Iris pigment epithelial cell (primary cell): ENCODE measurements around the gene BMP8B.
"Not testable (repeated sequence)": the region's sequence is repeated elsewhere in the genome, so short reads cannot be mapped to it uniquely, and the experiment has no call there.

Source experiments
- DNase-seq: peaks from one replicate; pipeline ENCODE4 v3.0.0-alpha.2; 2011; ENCODE audit warnings: low read depth

Gene BMP8B

DNA sequence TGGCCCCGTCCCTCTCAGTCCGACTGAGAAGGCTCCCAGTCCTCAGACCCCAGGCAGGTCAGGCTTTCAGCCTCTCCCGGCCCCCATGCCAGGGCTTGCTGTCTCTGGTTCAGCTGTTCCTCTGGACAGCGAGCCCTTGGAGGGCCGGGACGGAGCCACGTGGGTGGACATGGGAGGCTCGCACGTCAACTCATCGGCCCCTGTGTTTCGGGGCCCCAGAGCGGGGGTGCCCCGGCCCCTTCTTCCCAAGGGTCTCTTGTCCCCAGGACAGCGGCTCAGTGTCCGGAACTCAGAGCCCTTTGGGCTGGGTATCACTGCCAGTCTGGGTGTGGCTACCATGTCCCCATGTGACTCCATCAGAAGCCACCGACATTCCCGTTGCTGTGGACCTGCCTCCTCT is 10.8 kb downstream of the BMP8B start:
- DNase-seq: not testable (repeated sequence)

DNA sequence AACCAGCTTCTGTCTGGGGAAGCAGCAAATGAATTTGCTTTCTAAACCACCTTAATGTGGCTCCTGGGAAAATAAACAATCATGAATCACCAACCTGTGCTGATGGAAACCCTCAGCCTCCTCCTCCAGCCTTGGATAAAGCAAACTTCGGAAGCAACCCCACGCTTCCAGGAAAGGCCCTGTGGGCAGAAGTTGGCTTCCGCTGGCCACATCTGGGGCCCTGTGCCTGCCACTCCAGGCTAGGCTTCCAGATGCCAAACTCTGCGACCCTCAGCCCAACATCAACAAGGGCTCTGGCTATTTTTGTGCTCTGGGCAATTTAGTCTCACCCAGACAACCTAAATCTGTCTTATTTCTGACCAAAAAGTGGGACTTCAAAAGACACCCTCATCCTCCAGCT is 11.4 kb downstream of the BMP8B start:
- no peak for DNase-seq

DNA sequence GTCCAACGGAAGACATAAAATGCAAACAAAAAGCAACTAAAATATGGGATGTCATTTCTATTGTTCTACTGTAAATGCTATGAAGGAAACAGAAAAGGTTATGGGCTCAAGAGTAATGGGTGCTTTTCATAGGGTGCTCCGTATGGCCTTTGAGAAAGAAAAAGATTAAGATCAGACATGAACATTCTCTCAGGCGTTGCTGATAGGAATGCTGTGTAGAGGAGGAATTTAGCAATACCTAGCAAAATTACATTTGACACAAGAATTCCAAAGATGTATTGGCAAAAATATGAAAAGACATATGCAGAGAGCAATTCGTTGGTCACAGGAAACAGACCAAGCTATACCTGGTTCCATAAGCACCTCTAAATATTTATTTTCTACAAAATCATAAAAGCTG is 11.8 kb downstream of the BMP8B start:
- no peak for DNase-seq

DNA sequence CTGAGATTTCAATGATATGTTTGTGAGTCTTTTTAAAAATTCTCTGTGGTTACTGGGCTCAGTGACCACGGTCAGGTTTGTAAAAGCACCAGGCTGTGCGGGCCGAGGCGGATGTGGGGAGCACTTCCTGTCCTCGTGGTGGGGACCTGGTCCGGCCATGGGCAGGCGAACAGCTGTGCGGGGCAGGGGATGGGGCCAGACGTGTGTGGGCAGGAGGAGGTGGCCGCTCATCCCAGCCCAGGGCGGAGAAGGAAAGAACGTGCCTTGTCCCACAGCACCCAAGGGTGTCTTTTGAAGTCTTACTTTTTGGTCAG is 12.3 kb downstream of the BMP8B start:
- DNase-seq: no peak

DNA sequence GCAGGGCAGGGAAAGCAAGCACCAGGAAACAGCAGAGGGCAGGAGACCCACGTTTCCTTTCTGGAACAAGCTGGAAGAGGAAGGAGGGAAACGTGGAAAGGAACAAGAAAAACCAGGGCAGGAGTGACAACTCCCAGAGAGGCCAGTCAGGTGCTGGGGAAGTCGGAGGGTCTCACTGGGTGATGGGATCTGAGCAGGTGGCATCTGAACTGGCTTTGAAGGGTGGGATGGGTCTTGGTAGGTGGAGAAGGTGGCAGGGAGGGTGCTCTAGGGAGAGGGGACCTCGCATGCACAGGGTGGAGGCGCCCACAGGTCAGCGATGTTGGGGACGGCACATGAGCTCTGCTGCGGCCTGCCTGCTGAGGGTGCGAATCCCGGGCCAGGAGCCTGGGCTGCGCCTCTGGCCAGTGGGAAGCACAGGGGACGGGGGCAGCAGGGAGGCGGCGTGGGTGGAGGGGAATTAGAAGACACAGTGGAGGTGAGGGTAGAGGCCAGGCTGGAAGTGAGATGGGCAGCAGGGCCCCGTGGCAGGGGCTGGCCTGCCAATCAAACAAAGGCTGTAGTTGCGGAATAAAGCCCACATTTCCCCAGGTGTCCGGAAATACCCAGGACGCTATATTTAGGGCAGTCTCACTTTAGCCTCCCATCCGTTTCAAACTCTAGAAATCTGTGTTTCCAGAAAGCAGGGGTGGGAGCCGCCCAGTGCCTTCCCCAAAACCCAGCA is 12.8 kb downstream of the BMP8B start:
- not testable (repeated sequence) for DNase-seq

DNA sequence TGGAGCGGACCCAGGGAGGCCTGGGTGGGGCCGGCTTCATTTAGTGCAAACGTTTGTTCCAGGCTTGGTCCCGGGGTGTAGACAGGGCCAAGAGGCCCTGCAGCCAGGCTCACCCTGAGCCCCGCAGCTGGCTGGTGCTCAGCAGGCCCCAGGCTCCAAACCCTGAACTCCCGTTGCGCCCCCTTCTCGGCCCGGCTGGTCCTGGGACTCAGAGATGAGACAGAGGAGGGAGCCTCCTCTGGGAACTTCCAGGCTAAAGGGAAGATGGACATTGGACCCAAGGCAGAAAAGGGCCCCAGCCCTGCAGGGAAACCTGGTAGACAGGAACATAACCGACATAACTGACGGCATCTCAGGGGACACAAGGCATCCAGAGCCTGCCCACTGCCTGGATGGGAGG is 13.5 kb downstream of the BMP8B start:
- DNase-seq: not testable (repeated sequence)

DNA sequence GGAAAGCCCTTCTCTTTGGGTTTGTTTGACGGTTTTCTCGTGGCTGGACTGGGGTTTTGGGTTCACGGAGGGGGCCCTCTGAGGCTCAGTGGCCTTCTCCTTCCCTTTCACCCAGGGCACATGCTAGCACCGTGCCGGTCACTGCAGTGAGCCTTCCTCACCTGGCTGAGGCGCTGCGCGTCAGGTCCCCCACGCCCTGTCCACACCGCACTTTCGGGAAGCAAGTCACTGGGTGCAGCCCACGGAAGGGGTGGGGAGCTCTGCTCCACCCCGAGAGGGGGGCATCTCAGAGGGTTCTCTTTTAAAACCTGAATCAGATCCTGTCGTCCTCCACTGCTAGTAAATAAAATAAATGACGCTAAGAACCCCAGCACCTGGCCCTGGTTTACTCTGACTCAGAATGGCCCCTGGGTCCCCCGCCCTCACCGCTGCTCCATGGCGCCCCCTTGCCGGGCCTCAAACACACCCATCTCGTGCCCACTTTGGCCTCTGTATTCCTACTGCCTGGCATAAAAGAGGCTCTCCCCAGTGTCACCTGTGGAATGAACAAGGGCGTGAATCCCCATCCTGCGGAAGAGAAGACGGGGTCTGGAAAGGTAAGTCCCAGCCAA is 15.2 kb downstream of the BMP8B start:
- not testable (repeated sequence) for DNase-seq

DNA sequence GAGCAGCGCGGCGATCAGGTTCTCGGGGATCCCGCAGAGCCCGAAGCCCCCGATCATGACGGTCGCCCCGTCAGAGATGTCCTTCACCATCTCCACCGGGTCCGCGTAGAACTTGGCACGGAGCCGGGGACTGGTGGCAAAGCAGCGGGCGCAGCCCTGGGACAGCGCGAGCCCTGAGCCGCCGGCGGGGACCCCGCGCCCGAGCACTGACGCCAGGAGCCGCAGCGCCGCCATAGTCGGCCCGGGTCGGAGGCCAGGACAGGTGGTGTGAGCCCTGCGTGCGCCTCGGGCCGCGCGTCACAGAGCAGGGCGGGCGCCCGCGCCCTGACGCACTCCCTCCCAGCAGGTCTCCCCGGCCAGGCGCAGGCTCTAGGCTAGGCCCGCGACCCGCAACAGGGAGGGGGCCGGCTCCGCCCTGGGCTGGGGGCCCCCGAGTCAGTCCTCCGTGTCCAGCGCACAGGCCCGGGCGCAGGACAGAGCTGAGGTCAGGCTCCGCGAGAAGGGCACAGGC is 17.6 kb downstream of the BMP8B start, which contains the start of gene OXCT2:
Gene OXCT2 (minus strand): TSS at position 327 of the 511 bp plus-strand sequence. CDS start 93 bp downstream, at position 234.
- DNase-seq: not testable (repeated sequence)

DNA sequence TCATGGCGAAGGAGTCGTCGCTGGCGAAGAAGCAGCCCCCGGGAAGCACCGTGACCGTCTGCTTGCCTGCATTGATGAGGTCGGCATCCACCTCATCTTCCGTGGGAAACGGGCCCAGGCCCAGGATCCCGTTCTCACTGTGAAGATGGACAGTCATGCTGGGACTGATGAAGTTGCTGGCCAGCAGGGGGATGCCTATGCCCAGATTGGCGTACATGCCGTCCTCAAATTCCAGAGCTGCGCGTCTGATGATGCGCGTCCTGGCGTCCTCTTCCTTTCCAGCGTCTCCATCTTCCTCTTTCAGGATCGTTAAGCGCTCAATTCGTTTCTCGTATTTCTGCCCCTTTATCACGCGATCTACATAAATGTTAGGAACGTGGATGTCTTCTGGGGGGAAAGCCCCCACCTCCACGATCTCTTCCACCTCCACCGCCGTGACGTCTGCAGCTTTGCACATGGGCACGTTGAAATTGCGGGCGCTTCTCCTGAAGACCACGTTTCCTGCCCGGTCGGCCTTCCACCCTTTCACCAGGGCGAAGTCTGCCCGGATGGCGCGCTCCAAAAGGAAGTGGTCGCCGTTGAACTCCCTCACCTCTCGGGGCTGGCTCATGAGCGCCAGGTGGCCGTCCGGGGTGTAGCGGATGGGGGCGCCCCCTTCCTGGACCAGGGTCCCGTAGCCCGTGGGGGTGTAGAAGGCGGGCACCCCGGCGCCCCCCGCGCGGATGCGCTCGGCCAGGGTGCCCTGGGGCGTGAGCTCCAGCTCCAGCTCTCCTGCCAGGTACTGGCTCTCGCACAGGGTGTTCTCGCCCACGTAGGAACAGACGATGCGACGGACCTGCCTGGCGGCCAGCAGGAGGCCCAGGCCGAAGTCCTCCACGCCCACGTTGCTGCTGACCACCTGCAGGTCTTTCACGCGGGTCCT is 18.3 kb downstream of the BMP8B start:
- not testable (repeated sequence) for DNase-seq

DNA sequence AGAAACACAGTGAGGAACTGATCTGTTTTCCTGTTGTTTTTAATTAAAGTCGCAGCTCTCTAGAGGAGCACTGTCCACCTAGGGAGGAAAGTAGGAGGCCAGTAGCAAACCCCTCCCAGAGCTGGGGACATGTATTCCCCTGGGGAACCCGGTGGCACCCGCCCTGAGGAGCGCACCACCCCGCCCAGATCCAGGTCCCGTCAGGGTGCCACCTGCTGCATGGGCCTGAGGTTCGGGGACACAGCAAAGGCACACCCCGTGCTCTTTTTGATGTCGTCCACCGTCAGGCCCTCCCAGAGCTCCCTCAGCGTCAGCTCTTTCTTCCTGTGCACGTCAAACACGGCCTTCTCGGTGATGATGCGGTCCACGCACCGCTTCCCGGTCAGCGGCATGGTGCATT is 19.2 kb downstream of the BMP8B start:
- DNase-seq: not testable (repeated sequence)

DNA sequence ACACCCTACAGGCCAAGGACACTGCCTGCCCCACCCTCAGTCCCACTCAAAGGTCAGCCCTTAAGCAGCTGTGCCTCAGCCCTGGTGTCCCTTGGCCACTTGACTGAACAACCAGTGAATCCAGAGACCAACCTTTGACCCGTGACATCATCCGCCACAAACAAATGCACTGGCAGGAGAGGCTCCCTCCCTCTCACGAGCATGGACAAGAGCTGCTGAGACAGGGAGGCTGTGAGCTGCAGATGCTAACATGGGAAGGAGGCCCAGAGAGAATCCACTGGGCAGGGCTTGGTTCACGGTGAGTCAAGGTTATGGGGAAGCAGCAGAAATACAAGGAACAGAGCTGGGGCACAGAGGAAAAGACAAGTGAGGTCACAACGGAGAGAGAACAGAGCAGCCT is 22.2 kb downstream of the BMP8B start:
- not testable (repeated sequence) for DNase-seq

DNA sequence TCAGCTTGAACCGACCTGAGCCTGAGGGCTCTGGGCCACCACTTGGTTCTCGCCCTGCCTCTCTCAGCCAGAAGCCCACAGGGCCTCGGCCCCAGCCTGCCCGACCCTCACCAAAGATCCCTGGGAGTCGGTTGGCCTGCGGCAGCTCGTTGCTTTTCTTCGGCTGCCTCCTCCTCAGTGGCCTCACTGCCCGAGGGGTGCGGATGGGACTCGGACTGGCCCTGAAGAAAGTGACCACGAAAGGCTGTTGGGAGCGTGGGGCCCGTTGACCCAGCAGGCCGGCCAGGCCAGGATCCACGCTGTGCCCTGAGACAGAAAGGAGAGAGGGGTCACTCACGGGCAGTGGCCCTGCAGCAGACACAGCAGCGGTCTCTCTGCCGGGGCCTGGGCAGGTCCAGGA is 24.2 kb downstream of the BMP8B start:
- DNase-seq: not testable (repeated sequence)

DNA sequence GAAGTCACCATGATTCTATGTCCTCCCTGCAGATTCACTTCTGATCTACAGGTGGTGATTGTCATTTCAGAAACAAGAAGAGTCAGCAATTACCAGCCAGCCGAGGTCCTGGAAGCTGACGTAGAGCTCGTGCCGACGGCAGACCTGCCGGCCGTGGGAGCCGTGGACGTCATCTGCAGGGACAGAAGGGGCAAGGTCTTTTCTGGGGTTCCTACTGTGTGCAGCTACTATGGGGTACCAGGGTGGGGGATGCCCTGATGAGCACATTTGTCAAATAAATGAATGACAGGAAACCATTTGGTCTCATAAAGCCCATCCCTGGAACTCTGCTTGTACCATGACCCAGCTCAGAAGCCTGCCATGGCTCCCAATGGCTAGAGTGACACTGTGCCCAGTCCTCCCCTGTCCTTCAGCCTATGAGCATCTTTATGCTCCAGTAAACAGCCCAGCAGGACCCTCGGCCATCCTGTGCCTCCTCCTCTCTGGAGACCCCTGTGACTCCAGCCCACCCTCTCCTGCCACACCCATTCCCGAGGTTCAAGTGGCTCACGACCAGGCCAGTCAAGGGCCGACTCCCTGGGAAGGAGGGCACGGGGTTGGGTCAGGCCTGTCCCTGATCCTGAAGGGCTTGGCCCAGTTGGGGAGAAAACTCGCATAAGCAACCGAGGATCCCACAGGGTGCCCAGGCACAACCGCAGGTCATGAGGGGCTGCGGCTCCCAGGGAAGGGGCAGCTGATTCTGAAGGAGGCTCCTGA is 24.9 kb downstream of the BMP8B start:
- not testable (repeated sequence) for DNase-seq

DNA sequence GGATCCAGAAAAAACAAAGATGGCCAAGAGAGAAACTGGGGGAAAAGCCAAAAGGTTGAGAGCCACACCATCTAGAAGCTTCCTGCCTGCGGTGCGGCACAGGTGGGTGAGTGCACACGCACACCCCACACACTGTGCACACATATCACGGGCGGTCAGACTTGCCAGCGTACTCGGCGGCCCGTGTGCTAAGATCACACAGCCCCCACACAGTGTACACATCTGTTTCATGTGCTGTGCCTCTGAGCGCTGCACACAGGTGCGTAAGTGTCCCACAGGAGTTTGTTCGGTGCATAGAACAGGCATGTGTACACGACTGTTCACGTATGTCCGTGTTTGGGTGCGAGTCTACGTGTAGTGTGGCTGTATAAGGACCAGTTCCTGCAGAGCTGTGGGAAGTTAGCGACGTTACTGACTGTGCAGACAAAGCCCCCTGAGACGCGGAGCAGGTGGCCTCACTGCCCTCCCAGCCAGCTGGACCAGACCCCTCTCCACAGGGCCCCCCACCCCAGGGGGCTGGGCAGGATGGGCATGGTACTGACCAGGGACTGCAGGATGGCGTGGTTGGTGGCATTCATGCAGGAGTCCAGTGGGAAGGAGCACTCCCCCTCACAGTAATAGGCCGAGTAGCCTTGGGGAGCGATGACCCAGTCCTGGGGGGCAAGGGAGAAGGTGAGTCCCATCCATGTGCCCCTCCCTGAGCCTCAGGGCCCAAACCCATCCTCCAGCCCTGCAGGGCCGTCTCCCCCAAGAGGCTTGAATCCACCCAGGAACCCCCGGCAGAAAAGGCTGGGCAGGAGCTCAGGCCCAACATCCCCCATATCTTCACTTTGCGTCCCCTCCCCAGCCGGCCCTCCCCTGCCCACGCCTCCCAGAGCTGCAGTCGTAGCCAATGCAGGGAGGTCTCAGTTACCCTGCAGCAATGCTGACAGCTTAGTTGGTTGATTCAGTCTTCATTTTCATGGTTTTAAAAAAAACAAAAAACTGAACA is 25.8 kb downstream of the BMP8B start:
- no peak for DNase-seq

DNA sequence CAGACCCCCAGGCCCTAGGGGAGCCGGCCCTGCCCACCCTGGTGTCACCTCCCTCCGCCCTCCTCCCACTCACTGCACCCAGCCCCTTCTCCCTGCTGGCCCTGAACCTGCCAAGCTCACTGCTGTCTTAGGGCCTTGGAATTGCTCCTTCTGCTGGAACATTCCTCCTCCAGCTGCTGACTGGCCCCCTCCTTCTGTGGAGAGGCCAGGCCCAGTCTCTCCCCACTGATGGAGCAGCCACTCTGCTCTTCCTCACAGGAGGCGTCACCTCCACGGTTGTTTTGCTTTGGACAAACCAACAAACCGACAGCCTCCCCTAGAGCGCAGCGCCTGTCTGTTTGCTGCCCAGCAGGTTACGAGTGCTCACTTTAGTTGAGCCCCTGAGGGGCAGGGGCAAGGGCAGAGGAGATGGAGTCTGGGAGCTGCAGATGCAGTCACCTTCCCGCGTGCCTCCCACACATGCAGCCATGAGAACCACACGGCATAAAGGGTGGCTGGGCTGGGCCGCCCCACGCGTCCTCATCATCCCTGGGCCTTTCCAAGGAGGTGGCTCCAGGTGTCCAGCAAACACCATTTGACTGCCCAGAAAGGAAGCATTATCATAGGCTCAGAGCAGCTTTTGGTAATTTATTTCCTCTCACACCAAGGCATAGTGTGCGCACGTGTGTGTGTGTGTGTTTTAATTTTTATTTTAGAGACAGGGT is 27.0 kb downstream of the BMP8B start:
- no peak for DNase-seq

DNA sequence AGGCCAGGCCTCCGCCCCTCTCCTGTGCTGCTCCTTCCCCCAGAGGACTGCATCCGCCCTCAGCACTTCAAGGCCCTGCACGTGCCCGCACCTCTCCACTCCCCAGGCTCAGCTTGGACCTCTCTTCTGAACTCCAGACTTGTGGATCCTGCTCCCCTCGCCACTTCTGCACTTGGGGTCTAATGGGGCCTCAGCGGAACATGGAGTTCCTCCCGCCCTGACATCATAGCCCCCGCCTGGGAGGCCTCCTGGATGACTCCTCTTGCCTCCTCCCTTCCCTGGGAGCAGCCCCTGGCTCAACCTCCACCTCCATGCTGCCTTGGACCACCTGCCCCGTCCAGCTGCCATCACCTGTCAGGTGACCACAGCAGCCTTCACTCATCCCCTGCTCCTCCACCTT is 27.6 kb downstream of the BMP8B start:
- DNase-seq: no peak

DNA sequence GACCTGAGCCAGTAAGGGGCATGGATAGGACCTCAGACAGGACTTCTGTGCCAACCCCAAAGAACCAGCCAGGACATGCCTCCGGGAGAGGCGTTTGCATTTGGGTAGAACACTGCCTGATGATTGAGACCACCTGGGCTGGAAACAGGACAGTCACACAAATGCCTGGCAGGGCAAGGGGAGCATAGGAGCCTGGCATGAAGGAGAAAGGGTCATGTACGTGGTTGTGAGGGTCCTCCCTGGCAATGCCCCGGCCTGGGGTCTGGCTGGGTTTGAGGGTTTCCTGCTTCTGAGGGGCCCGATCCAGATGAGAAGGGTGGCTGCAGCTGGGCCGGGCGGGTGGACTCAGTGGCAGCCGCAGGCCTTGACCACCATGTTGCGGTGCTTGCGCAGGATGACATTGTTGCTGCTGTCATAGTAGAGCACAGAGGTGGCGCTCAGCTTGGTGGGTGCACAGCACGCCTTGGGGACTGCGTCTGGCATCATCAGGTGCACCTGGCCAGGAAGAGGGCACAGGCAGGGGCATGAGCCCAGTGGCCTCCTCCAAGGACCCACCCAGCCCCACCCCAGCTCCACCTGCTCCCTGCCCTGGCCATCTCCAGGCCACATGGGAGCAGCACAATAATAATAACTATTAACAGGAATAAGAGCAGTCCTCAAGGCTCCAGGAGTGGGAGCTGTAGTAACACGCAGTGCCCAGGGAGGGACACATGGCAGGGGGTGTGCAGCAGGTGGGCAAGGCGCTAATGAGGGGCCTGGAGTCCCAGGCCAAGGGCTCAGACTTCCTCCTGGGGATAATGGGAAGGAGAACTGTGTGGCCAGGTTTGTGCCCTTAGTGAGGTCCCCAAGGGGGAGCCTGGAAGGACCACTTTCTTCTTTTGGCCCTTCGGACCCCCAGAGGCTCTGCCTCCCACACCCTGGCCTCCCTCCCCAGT is 28.3 kb downstream of the BMP8B start:
- no peak for DNase-seq

DNA sequence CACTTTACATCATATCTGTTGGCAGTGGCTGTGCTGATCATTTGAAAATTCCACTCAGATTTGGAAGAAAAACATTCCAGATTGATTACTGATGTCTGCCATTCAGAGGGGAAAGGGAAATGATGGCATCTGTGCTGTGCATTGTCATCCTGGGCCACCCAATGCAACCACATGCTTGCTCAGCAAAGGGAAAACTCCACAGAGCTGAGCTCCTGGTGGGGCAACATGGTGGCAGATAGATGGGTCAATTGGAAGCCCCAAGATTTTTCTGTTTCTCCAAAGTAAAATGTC is 29.3 kb downstream of the BMP8B start:
- DNase-seq: no peak
